ENCODE measurements around the gene PLEKHM2. TPM values are rescaled to one million over a fixed set of nuclear protein-coding genes. Genes with fewer than 3 reads are reported as not detected.

PLEKHM2 gene
- total RNA-seq, 1 experiment from 2014 or later = 53.9 TPM

DNA sequence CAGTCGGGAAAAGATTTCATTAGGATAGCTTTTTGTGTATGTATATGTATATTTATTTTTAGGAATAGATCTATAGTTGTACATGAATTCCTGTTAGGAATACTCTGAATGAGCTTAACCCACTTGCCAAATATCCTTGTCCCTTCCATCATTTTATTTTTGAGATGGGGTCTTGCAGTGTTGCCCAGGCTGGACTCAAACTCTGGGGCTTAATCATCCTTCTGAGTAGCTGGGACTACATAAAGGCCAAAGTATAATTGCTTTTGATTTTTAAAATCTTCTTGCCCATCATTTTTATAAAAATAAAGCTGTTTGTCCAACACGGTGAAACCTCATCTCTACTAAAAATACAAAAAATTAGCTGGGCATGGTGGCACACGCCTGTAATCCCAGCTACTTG, 20.2 kb upstream of the PLEKHM2 start:
- H3K9me3 ChIP-seq (ENCODE audit: low read depth, low read length, poor library complexity, severe bottlenecking) = no peaks in the 10 kb centered on the region
- DNase-seq (ENCODE audit: low spot score) = no peak
- no peaks in the 10 kb centered on the region for H3K4me1 ChIP-seq (ENCODE audit: insufficient read depth, low read length, poor library complexity, severe bottlenecking)
- H3K27me3 ChIP-seq (replicated peaks; ENCODE audit: insufficient read depth, low read depth, low read length, poor library complexity) = no peaks in the 10 kb centered on the region
- H3K36me3 ChIP-seq (ENCODE audit: insufficient read depth, low read length, poor library complexity, severe bottlenecking) = peaks cover 31% of the 10 kb centered on the region
- CTCF ChIA-PET = no interaction called here
- H3K27ac ChIP-seq (ENCODE audit: low read depth, low read length, poor library complexity, severe bottlenecking) = no peak overlapping the region
- intact Hi-C loops (cut with micrococcal nuclease; ENCODE audit: unreplicated experiment) = no loop called here
- POLR2A ChIA-PET (ENCODE audit: low non-redundant PET) = interaction anchor here (0.5 kb wide), 1 partner anchor 18 kb away, joined by 5 read pairs; no protein-coding TSS in a partner anchor
- BruUV-seq (replicated peaks) = no TSS peak
- no peak overlapping the region for H3K4me3 ChIP-seq (ENCODE audit: low read depth, low read length, poor library complexity, severe bottlenecking)
- no peak for TF ChIP-seq EZH2 (IDR thresholded peaks at IDR 0.05; ENCODE audit: borderline replicate concordance, low read depth, low read length, poor library complexity, severe bottlenecking)
- TF ChIP-seq, protein P1, sequence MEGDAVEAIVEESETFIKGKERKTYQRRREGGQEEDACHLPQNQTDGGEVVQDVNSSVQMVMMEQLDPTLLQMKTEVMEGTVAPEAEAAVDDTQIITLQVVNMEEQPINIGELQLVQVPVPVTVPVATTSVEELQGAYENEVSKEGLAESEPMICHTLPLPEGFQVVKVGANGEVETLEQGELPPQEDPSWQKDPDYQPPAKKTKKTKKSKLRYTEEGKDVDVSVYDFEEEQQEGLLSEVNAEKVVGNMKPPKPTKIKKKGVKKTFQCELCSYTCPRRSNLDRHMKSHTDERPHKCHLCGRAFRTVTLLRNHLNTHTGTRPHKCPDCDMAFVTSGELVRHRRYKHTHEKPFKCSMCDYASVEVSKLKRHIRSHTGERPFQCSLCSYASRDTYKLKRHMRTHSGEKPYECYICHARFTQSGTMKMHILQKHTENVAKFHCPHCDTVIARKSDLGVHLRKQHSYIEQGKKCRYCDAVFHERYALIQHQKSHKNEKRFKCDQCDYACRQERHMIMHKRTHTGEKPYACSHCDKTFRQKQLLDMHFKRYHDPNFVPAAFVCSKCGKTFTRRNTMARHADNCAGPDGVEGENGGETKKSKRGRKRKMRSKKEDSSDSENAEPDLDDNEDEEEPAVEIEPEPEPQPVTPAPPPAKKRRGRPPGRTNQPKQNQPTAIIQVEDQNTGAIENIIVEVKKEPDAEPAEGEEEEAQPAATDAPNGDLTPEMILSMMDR (conservative IDR thresholded peaks at IDR 0.05; ENCODE audit: low read depth, low read length) = no peak

DNA sequence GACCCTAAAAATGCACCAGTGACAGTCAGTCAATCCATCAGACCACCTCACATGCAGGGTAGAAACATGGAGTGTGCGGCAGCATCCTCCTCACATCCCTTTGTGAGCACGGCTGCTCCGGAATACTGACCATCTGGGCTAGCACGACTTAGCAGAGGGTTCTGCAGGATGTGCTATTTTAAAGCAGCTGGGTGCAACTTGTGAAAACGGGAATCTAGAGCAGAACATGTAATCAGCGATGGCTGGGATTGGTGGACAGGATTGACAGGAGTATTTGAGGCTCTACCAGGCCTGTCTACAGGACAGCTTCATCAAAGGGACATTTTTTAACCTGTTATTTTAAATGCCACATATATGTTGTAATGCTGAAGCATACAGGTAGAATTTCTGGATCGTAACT, 16.8 kb upstream of the PLEKHM2 start:
- H3K9me3 ChIP-seq (ENCODE audit: low read depth, low read length, poor library complexity, severe bottlenecking) = no peaks in the 10 kb centered on the region
- TF ChIP-seq, protein P1 (conservative IDR thresholded peaks at IDR 0.05; ENCODE audit: low read depth, low read length) = no peak
- no peak for TF ChIP-seq EZH2 (IDR thresholded peaks at IDR 0.05; ENCODE audit: borderline replicate concordance, low read depth, low read length, poor library complexity, severe bottlenecking)
- DNase-seq (ENCODE audit: low spot score) = no peak
- BruUV-seq (replicated peaks) = no TSS peak
- no peaks in the 10 kb centered on the region for H3K27me3 ChIP-seq (replicated peaks; ENCODE audit: insufficient read depth, low read depth, low read length, poor library complexity)
- CTCF ChIA-PET = no interaction called here
- intact Hi-C loops (cut with micrococcal nuclease; ENCODE audit: unreplicated experiment) = no loop called here
- POLR2A ChIA-PET (ENCODE audit: low non-redundant PET) = no interaction called here
- H3K27ac ChIP-seq (ENCODE audit: low read depth, low read length, poor library complexity, severe bottlenecking) = no peak overlapping the region
- no peak overlapping the region for H3K4me3 ChIP-seq (ENCODE audit: low read depth, low read length, poor library complexity, severe bottlenecking)
- H3K4me1 ChIP-seq (ENCODE audit: insufficient read depth, low read length, poor library complexity, severe bottlenecking) = no peaks in the 10 kb centered on the region
- no peaks in the 10 kb centered on the region for H3K36me3 ChIP-seq (ENCODE audit: insufficient read depth, low read length, poor library complexity, severe bottlenecking)

DNA sequence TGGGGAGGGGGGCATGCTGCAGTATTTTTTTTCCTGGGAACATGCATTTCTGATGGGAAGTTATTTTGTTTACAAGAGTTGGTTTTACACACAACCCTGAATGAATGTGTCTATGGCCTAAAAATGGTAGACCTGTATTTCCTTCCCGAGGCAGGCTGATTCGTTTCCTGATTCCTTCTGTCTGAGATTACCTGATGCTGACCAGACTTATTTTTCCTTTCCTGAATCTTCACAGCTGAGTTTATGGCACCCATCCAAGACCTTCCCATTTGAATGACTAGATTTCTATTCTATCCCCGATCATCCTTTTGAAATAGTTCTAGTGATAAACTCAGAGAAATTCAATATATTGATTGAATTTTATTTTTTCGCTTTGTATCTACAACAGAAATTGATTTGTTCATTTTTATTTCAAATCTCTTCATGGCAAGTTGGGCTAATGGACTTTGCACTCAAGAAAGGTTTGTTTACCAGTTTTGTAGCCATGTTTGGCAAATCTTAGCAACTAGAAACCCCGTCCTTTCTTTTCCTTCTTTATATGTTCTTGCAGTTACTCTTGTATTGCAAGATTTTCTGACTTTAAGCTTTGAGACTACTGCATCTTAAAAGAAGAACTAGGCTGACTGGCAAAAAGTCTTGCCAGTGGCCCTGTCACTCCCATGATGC, 15.9 kb upstream of the PLEKHM2 start:
- TF ChIP-seq EZH2 (IDR thresholded peaks at IDR 0.05; ENCODE audit: borderline replicate concordance, low read depth, low read length, poor library complexity, severe bottlenecking) = no peak
- TF ChIP-seq, protein P1 (conservative IDR thresholded peaks at IDR 0.05; ENCODE audit: low read depth, low read length) = no peak
- Histone ChIP-seq H3K9me3 (ENCODE audit: low read depth, low read length, poor library complexity, severe bottlenecking) (no peaks in the 10 kb centered on the region), H3K4me3 (ENCODE audit: low read depth, low read length, poor library complexity, severe bottlenecking) (no peak overlapping the region), H3K27me3 (replicated peaks; ENCODE audit: insufficient read depth, low read depth, low read length, poor library complexity) (no peaks in the 10 kb centered on the region), H3K27ac (ENCODE audit: low read depth, low read length, poor library complexity, severe bottlenecking) (no peak overlapping the region), H3K4me1 (ENCODE audit: insufficient read depth, low read length, poor library complexity, severe bottlenecking) (no peaks in the 10 kb centered on the region), H3K36me3 (ENCODE audit: insufficient read depth, low read length, poor library complexity, severe bottlenecking) (no peaks in the 10 kb centered on the region)
- DNase-seq (ENCODE audit: low spot score) = no peak
- ChIA-PET POLR2A (ENCODE audit: low non-redundant PET) (no interaction called here), CTCF (no interaction called here)
- intact Hi-C loops (cut with micrococcal nuclease; ENCODE audit: unreplicated experiment) = no loop called here
- BruUV-seq (replicated peaks) = TSS peak; percentile 2

Measured in A673 (cell line).